ENCODE measurements around the gene CLIC6. TPM values are rescaled to one million over a fixed set of nuclear protein-coding genes. Genes with fewer than 3 reads are reported as not detected.
A peak's percentile ranks its signal among the peaks of the same experiment; 100 is the strongest.

Gene CLIC6
- total RNA-seq, 4 donors from 2014 or later: 0.66 to 3.5 (median 2.0) TPM

GRCh38 chr21:34626131-34626530 is 42.7 kb upstream of the CLIC6 start:
- Histone ChIP-seq H3K27me3 (no peaks in the 10 kb centered on the region), H3K4me1 (no peaks in the 10 kb centered on the region), H3K4me3 (no peak overlapping the region), H3K36me3 (no peaks in the 10 kb centered on the region), H3K9me3 (no peaks in the 10 kb centered on the region), H3K27ac (no peak overlapping the region)
- DNase-seq: no peak
- TF ChIP-seq POLR2A (IDR thresholded peaks at IDR 0.05) (no peak), CTCF (IDR thresholded peaks at IDR 0.05) (no peak)

- Histone ChIP-seq H3K27ac (no peak overlapping the region), H3K27me3 (no peaks in the 10 kb centered on the region), H3K9me3 (no peaks in the 10 kb centered on the region), H3K4me3 (no peak overlapping the region), H3K36me3 (no peaks in the 10 kb centered on the region), H3K4me1 (no peaks in the 10 kb centered on the region)
- DNase-seq: peak in 1 of 3 donors; percentile 57
- TF ChIP-seq POLR2A (IDR thresholded peaks at IDR 0.05): no peak
- TF ChIP-seq CTCF (IDR thresholded peaks at IDR 0.05): peak; percentile 66 to 92 (median 90)
These were observed 38.2 kb upstream of the CLIC6 start for GRCh38 chr21:34630536-34631143.

- Histone ChIP-seq H3K4me3 (no peak overlapping the region), H3K27ac (no peak overlapping the region)
- TF ChIP-seq POLR2A (IDR thresholded peaks at IDR 0.05): no peak
- no peak for TF ChIP-seq CTCF (IDR thresholded peaks at IDR 0.05)
These were observed 36.3 kb upstream of the CLIC6 start for GRCh38 chr21:34632498-34632897.

GRCh38 chr21:34635307-34635706 is 33.5 kb upstream of the CLIC6 start:
- Histone ChIP-seq H3K4me3 (no peak overlapping the region), H3K36me3 (no peaks in the 10 kb centered on the region), H3K9me3 (no peaks in the 10 kb centered on the region), H3K4me1 (no peaks in the 10 kb centered on the region), H3K27ac (no peak overlapping the region), H3K27me3 (no peaks in the 10 kb centered on the region)
- DNase-seq: no peak
- no peak for TF ChIP-seq POLR2A (IDR thresholded peaks at IDR 0.05)
- peak in 1 of 6 experiments; percentile 11 for TF ChIP-seq CTCF (IDR thresholded peaks at IDR 0.05)

More at GRCh38 chr21:34632498-34632897, 36.3 kb upstream of the CLIC6 start:
- H3K4me1 ChIP-seq: no peaks in the 10 kb centered on the region
- H3K27me3 ChIP-seq: no peaks in the 10 kb centered on the region
- H3K9me3 ChIP-seq: no peaks in the 10 kb centered on the region
- DNase-seq: no peak
- no peaks in the 10 kb centered on the region for H3K36me3 ChIP-seq

- no peak for TF ChIP-seq POLR2A (IDR thresholded peaks at IDR 0.05)
- no peak for TF ChIP-seq CTCF (IDR thresholded peaks at IDR 0.05)
- no peak for DNase-seq
- H3K4me3 ChIP-seq: no peak overlapping the region
- H3K9me3 ChIP-seq: no peaks in the 10 kb centered on the region
- H3K27me3 ChIP-seq: no peaks in the 10 kb centered on the region
- H3K36me3 ChIP-seq: no peaks in the 10 kb centered on the region
- no peak overlapping the region for H3K27ac ChIP-seq
- H3K4me1 ChIP-seq: no peaks in the 10 kb centered on the region
These were observed 31.8 kb upstream of the CLIC6 start for GRCh38 chr21:34636961-34637360.

- TF ChIP-seq CTCF (IDR thresholded peaks at IDR 0.05) (no peak), POLR2A (IDR thresholded peaks at IDR 0.05) (no peak)
- DNase-seq: no peak
- Histone ChIP-seq H3K4me1 (no peaks in the 10 kb centered on the region), H3K4me3 (no peak overlapping the region), H3K36me3 (no peaks in the 10 kb centered on the region), H3K9me3 (no peaks in the 10 kb centered on the region), H3K27me3 (no peaks in the 10 kb centered on the region), H3K27ac (no peak overlapping the region)
These were observed 29.5 kb upstream of the CLIC6 start for GRCh38 chr21:34639250-34639649.
